Heart left ventricle (tissue), 13 donors: ENCODE data around the gene BCL6.

Experiments used
- CTCF ChIP-seq, 12 donors: fragments of 200-600 bp; sonication (generic) in 4 of 12; IDR thresholded peaks; one replicate each; pipeline versions ENCODE4 v1.5.0 to v1.8.0; 2018 to 2022; ENCODE audit warnings: antibody characterized with exemption in 12 of 12, mild to moderate bottlenecking in 5 of 12
- POLR2A ChIP-seq, 2 donors: fragments of 450-650 bp; IDR thresholded peaks; one replicate each; pipeline ENCODE4 v1.6.1; 2017; ENCODE audit warnings: antibody characterized with exemption in 2 of 2, mild to moderate bottlenecking in 2 of 2, moderate library complexity in 2 of 2
- donor health status: ischemic (EF 13 %, LVEDD 7.1; RV severe dilation, severe dysfunction).
- donor health status: DM: no; HTN: yes; CAD: no.
- donor health status: DM: no; HTN: no; CAD: no.
- donor health status: ischemic (EF 25% LVEDD 6.9; RV normal size, moderate dysfunction).
- donor health status: ischemic (EF 25% LVEDD 5.7; RV mildly dilated, moderate dysfunction).
- donor health status: ischemic (EF 35%, LVEDD 5.7; RV mildly dilated, moderate dysfunction).
- donor health status: nonischemic (EF 11% LVEDD 7.7; RV severe dilation, severe dysfunction).
- donor health status: DM: yes; HTN: yes; CAD: no.
- donor health status: PGD.
- donor health status: ischemic (EF 29% LVEDD 5.4; RV normal size, mild dysfunction).
- donor health status: nonischemic (EF 23%, LVEDD 6.1; RV moderate dilation, normal function).

DNA sequence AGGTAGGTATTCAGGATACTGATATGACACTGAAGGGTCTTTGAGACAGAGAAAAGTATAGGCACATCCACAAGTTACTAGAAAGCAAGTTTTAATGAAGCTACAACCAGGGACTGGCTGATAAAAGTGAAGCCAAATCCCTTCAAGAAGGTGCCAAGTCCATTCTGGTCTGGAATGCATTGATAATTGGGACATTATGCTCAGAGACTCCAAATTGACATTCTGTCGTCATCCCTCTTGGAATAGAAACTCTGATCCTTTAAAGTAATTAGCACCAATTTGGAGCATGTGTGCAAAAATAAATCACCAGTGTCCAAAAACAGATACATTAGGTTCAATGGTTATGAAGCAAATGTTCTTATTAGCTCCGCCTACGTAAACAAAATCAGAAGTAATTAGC is 47.3 kb upstream of the BCL6 start:
- TF ChIP-seq CTCF (IDR thresholded peaks at IDR 0.05) = no peak
- no peak for TF ChIP-seq POLR2A (IDR thresholded peaks at IDR 0.05)
